ENCODE measurements around the gene SPTBN4.

GRCh38 chr19:40605216-40605971 lies 138.6 kb downstream of the SPTBN4 start:
- peak; percentile 28 for TF ChIP-seq CTCF (IDR thresholded peaks at IDR 0.05; ENCODE audit: insufficient read depth, low read length, poor library complexity, severe bottlenecking)
- no peak for TF ChIP-seq EZH2phosphoT487 (conservative IDR thresholded peaks at IDR 0.05; ENCODE audit: low read length)

All from SU-DHL-6 (cell line).